CD4-positive, alpha-beta T cell (primary cell): Measurements from ENCODE around the gene TMX2. TPM values are rescaled to one million over a fixed set of nuclear protein-coding genes. Genes with fewer than 3 reads are reported as not detected.

Experiments used
- ATAC-seq: fragments of 200-7000 bp; cut with Tn5 transposase; one replicate; pipeline ENCODE4 v1.10.0; 2022; ENCODE audit warnings: mild to moderate bottlenecking; ENCODE audit not compliant: poor library complexity
- CTCF ChIA-PET: fragments of 350-600 bp; sonication (Branson Sonifier 250); formaldehyde crosslinking; loops from one replicate; lab custom pipeline; 2021; ENCODE audit warnings: antibody characterized with exemption, inconsistent platforms; lab: Charles Lee
- POLR2A ChIA-PET: fragments of 350-600 bp; sonication (Branson Sonifier 250); formaldehyde crosslinking; loops from one replicate; lab custom pipeline; 2021; ENCODE audit warnings: antibody characterized with exemption, inconsistent platforms; lab: Charles Lee
- DNase-seq, 14 experiments: peaks; one replicate each; pipeline ENCODE4 v3.0.0-alpha.2; 2013 to 2020; ENCODE audit warnings: mixed read lengths in 2 of 14
- H3K27ac ChIP-seq, 2 donors: one replicate each; pipeline versions ENCODE4 v1.5.1 to v1.7.0; 2013; ENCODE audit warnings: low read length in 2 of 2, low read depth in 1 of 2, mild to moderate bottlenecking in 1 of 2
- H3K27me3 ChIP-seq, 2 experiments: 1 replicate in 1 of 2; 2 replicates in 1 of 2; pipeline versions ENCODE4 v1.6.1 to v1.7.0; 2013; ENCODE audit warnings: low read length in 2 of 2, control low read depth in 1 of 2, mild to moderate bottlenecking in 1 of 2, moderate library complexity in 1 of 2; ENCODE audit not compliant: insufficient read depth in 2 of 2, control insufficient read depth in 1 of 2
- H3K36me3 ChIP-seq: one replicate; pipeline ENCODE4 v1.6.1; 2013; ENCODE audit warnings: low read length, control low read depth; ENCODE audit not compliant: insufficient read depth
- H3K4me1 ChIP-seq: one replicate; pipeline ENCODE4 v1.6.1; 2013; ENCODE audit warnings: low read length, control low read depth; ENCODE audit not compliant: insufficient read depth
- H3K4me3 ChIP-seq: one replicate; pipeline ENCODE4 v1.5.1; 2013; ENCODE audit warnings: mild to moderate bottlenecking, low read length, moderate library complexity
- H3K9me3 ChIP-seq, 2 experiments: 1 replicate in 1 of 2; 2 replicates in 1 of 2; pipeline versions ENCODE4 v1.6.1 to v1.7.0; 2013; ENCODE audit warnings: low read length in 2 of 2, mild to moderate bottlenecking in 2 of 2, control low read depth in 1 of 2, moderate library complexity in 1 of 2; ENCODE audit not compliant: control insufficient read depth in 1 of 2, insufficient read depth in 1 of 2
- H3K27ac Mint-ChIP-seq: one replicate; pipeline ENCODE4 v1.8.0; 2020; ENCODE audit warnings: mixed read lengths
- H3K27me3 Mint-ChIP-seq: one replicate; pipeline ENCODE4 v1.8.0; 2021; ENCODE audit warnings: mixed read lengths
- H3K36me3 Mint-ChIP-seq: one replicate; pipeline ENCODE4 v1.8.0; 2021; ENCODE audit warnings: low read depth, mixed read lengths
- H3K4me1 Mint-ChIP-seq: one replicate; pipeline ENCODE4 v1.8.0; 2021; ENCODE audit warnings: low read depth, mixed read lengths
- H3K4me3 Mint-ChIP-seq: one replicate; pipeline ENCODE4 v1.8.0; 2020; ENCODE audit warnings: mild to moderate bottlenecking, mixed read lengths
- H3K9me3 Mint-ChIP-seq: one replicate; pipeline ENCODE4 v1.8.0; 2020; ENCODE audit warnings: mixed read lengths
- CTCF ChIP-seq: fragments of 200-600 bp; IDR thresholded peaks from one replicate; pipeline ENCODE4 v1.8.0; 2022; ENCODE audit warnings: antibody characterized with exemption, mild to moderate bottlenecking
- intact Hi-C, 2 experiments: fragments of 100-400 bp; cut with DNase I in 1 of 2; cut with micrococcal nuclease in 1 of 2; formaldehyde crosslinking; loops; one replicate each; pipeline versions ENCODE4 v1.15.1 to v1.9.0; 2023 to 2025; cut with DNase I, micrococcal nuclease
- total RNA-seq, 174 experiments: library from RNA in 2 of 174; stranded (reverse) in 2 of 174; gene quantifications; one replicate each; pipeline ENCODE4 v1.2.3 and lab custom pipeline; 2021 to 2026

The TMX2 gene
- total RNA-seq, 2 experiments from 2014 or later, result 30.0 to 30.5 TPM

GRCh38 chr11:57762235-57762861 lies 50.0 kb downstream of the TMX2 start:
- Histone ChIP-seq H3K9me3 (no peaks in the 10 kb centered on the region), H3K4me3 (peak overlapping the region; percentile 2), H3K27me3 (no peaks in the 10 kb centered on the region), H3K27ac (no peak overlapping the region), H3K4me1 (no peaks in the 10 kb centered on the region), H3K36me3 (no peaks in the 10 kb centered on the region)
- H3K27ac Mint-ChIP-seq, result no peak overlapping the region
- POLR2A ChIA-PET, result interaction anchor here (1.5 to 1.7 kb wide), 2 partner anchors 21 to 38 kb away, joined by 3 to 5 read pairs; partner anchors contain the start of gene SELENOH
- DNase-seq (no peak), ATAC-seq (no peak)
- H3K27me3 Mint-ChIP-seq, result no peaks in the 10 kb centered on the region
- no peaks in the 10 kb centered on the region for H3K9me3 Mint-ChIP-seq
- no peak for TF ChIP-seq CTCF
- CTCF ChIA-PET, result interaction anchor here (1.7 kb wide), 1 partner anchor 38 kb away, joined by 6 read pairs; no protein-coding TSS in a partner anchor
- H3K36me3 Mint-ChIP-seq, result no peaks in the 10 kb centered on the region
- peaks cover 27% of the 10 kb centered on the region for H3K4me1 Mint-ChIP-seq
- intact Hi-C loops, result no loop called here
- peak overlapping the region; percentile 15 for H3K4me3 Mint-ChIP-seq

GRCh38 chr11:57763568-57763967 lies 51.2 kb downstream of the TMX2 start:
- no peaks in the 10 kb centered on the region for H3K27me3 ChIP-seq
- H3K27ac ChIP-seq, result no peak overlapping the region
- CTCF ChIA-PET, result interaction anchor here (1.4 kb wide), 1 partner anchor 37 kb away, joined by 5 read pairs; no protein-coding TSS in a partner anchor
- ATAC-seq (no peak), DNase-seq (no peak)
- H3K9me3 Mint-ChIP-seq, result no peaks in the 10 kb centered on the region
- TF ChIP-seq CTCF, result no peak
- H3K4me3 Mint-ChIP-seq, result peak overlapping the region; percentile 13
- no peaks in the 10 kb centered on the region for H3K36me3 Mint-ChIP-seq
- intact Hi-C loops, result no loop called here
- H3K4me1 ChIP-seq, result no peaks in the 10 kb centered on the region
- POLR2A ChIA-PET, result interaction anchor here (1.5 to 1.7 kb wide), 3 partner anchors 22 to 37 kb away, joined by 3 to 5 read pairs (median 4); partner anchors contain the start of gene SELENOH
- H3K9me3 ChIP-seq, result no peaks in the 10 kb centered on the region
- no peaks in the 10 kb centered on the region for H3K27me3 Mint-ChIP-seq
- no peaks in the 10 kb centered on the region for H3K36me3 ChIP-seq
- H3K4me3 ChIP-seq, result no peak overlapping the region
- H3K4me1 Mint-ChIP-seq, result peaks cover 27% of the 10 kb centered on the region
- peak overlapping the region; percentile 31 for H3K27ac Mint-ChIP-seq

- no peak for DNase-seq
- no peaks in the 10 kb centered on the region for H3K27me3 Mint-ChIP-seq
Measured at GRCh38 chr11:57764021-57764420, 51.6 kb downstream of the TMX2 start.

More at GRCh38 chr11:57764021-57764420, 51.6 kb downstream of the TMX2 start:
- H3K36me3 ChIP-seq, result no peaks in the 10 kb centered on the region
- H3K4me3 ChIP-seq, result no peak overlapping the region
- TF ChIP-seq CTCF, result no peak
- intact Hi-C loops, result no loop called here
- ATAC-seq, result no peak
- CTCF ChIA-PET, result interaction anchor here (1.4 kb wide), 1 partner anchor 37 kb away, joined by 5 read pairs; no protein-coding TSS in a partner anchor
- H3K27me3 ChIP-seq, result no peaks in the 10 kb centered on the region
- Mint-ChIP-seq H3K9me3 (no peaks in the 10 kb centered on the region), H3K27ac (peak overlapping the region; percentile 31), H3K4me1 (peaks cover 27% of the 10 kb centered on the region), H3K36me3 (no peaks in the 10 kb centered on the region), H3K4me3 (no peak overlapping the region)
- no peaks in the 10 kb centered on the region for H3K4me1 ChIP-seq
- H3K27ac ChIP-seq, result no peak overlapping the region
- H3K9me3 ChIP-seq, result no peaks in the 10 kb centered on the region
- POLR2A ChIA-PET, result interaction anchor here (1.0 to 1.5 kb wide), 2 partner anchors 20 to 27 kb away, joined by 4 read pairs; no protein-coding TSS in a partner anchor
